Large intestine (tissue), 3 donors: ENCODE measurements around the gene BRINP2. TPM values are rescaled to one million over a fixed set of nuclear protein-coding genes. Genes with fewer than 3 reads are reported as not detected.

Experiments
- DNase-seq, 2 donors: peaks; one replicate each; pipeline versions ENCODE4 v3.0.0 to v3.0.0-alpha.2; 2013
- H3K27ac ChIP-seq: one replicate; pipeline ENCODE4 v1.5.1; 2013; ENCODE audit warnings: low read length
- H3K27me3 ChIP-seq: 2 replicates; pipeline ENCODE4 v1.6.1; 2013; ENCODE audit warnings: low read length; ENCODE audit not compliant: control insufficient read depth, insufficient read depth
- H3K36me3 ChIP-seq: 2 replicates; pipeline ENCODE4 v1.6.1; 2013; ENCODE audit warnings: low read length; ENCODE audit not compliant: control insufficient read depth, insufficient read depth
- H3K4me1 ChIP-seq: one replicate; pipeline ENCODE4 v1.6.1; 2013; ENCODE audit warnings: low read length; ENCODE audit not compliant: control insufficient read depth, insufficient read depth
- H3K4me3 ChIP-seq: one replicate; pipeline ENCODE4 v1.5.1; 2013; ENCODE audit warnings: low read length
- H3K9me3 ChIP-seq: one replicate; pipeline ENCODE4 v1.6.1; 2013; ENCODE audit warnings: mild to moderate bottlenecking, low read depth, low read length, moderate library complexity; ENCODE audit not compliant: control insufficient read depth
- WGBS: methylation state at CpG from one replicate; pipeline ENCODE4 v1.1.5; 2013; ENCODE audit warnings: low lambda C conversion rate; ENCODE audit not compliant: insufficient coverage; 5-methylcytosine and 5-hydroxymethylcytosine counted together
- polyA plus RNA-seq: library from polyadenylated mRNA; unstranded; fragments of 120-200 nt; gene quantifications from one replicate; pipeline ENCODE4 v1.2.1, GENCODE V29; 2013

BRINP2 gene
- polyA plus RNA-seq, 1 donor: 0.12 TPM

DNA sequence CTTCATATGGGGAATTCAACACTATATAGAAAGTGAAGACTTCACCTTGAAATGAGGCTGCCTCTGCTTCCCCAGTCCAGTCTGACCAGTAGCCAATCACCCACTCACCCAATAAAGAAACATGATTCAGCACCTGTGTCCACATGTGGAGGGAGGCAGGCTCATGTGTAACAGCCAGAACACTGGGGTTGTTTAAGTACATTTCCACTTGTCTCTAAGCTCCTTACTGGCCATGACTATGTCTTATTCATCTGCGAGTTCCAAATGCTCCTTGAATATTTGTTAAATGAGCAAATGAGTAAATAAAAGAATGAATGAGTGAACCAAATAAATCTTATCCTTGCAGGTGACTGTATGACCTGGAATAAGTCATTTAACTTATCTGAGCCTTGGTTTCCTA lies 100.1 kb downstream of the BRINP2 start:
- no CpG with 5 or more reads among the region's 1 CpG for WGBS
- DNase-seq: no peak
- Histone ChIP-seq H3K9me3 (no peaks in the 10 kb centered on the region), H3K4me1 (no peaks in the 10 kb centered on the region), H3K27me3 (peaks cover 8% of the 10 kb centered on the region), H3K4me3 (no peak overlapping the region), H3K36me3 (no peaks in the 10 kb centered on the region), H3K27ac (no peak overlapping the region)

DNA sequence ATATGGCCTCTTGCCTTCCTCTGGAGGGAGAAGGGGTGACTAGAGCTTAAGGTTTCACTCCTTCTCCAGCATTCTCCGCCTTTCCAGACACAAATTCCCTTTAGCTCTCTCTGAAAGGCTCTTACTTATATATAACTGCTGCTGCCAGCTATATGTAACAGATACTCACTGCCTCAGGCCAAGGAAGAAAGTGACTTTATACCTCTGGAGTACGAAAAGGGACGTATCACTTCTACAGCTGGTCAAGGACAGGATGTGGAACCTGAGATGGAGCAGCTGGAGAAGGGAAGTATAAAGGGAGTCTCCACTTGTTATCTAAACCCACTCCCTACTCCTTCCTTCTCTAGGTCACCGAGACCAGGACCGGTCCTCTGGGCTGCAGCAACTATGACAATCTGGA lies 102.4 kb downstream of the BRINP2 start:
- no peak for DNase-seq
- H3K27ac ChIP-seq: no peak overlapping the region
- no peaks in the 10 kb centered on the region for H3K9me3 ChIP-seq
- H3K4me3 ChIP-seq: no peak overlapping the region
- no CpG with 5 or more reads among the region's 5 CpGs for WGBS
- H3K36me3 ChIP-seq: no peaks in the 10 kb centered on the region
- no peaks in the 10 kb centered on the region for H3K4me1 ChIP-seq
- H3K27me3 ChIP-seq: peaks cover 8% of the 10 kb centered on the region

DNA sequence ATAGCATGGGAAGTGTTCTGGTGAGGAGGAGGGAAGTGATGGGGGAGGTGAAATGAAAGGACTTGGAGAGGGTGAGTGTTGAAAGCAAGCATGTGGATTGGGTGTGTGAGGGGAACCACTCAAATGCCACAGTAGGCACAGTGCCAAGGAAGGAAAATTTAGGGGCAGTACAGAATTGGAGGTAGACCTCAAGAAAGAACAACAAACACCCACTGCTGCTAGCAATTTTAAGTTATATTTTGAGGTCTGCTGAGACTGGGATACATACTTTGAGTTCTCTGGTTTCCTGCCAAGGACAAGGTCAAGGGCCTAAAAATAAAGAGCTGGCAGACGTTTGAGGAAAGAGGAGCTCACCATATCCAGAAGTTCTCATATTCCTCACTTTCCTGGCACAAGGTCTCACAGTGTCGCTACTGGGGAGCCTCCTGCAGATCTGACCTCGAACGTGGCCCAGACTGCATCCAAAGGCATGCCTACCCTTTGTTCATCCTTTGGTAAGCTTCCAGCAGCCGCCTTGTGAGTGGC lies 104.0 kb downstream of the BRINP2 start:
- no CpG with 5 or more reads among the region's 5 CpGs for WGBS
- Histone ChIP-seq H3K9me3 (no peaks in the 10 kb centered on the region), H3K4me1 (no peaks in the 10 kb centered on the region), H3K4me3 (no peak overlapping the region), H3K27me3 (peaks cover 3% of the 10 kb centered on the region), H3K27ac (no peak overlapping the region), H3K36me3 (no peaks in the 10 kb centered on the region)
- peak in 1 of 2 donors; percentile 3 for DNase-seq

DNA sequence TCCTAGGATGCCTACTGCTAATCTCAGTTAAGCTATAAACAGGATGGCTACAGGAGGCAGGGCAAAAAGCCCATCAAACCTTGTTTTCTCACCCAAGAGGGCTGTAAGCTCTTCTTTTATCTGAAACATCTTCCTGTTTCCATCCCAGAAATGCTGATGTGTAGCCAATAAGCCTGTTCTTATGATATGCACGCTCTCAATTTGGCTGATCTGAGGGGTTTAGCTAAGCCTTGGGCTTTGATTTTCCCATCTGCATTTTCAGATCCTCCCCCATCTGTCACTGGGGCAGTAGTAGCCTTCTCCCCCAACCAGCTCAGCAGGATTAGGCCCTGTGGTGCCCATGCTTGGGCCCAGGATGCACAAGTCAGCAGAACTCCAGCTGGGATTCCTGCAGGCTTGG lies 105.0 kb downstream of the BRINP2 start:
- DNase-seq: no peak
- Histone ChIP-seq H3K27ac (no peak overlapping the region), H3K27me3 (peaks cover 6% of the 10 kb centered on the region), H3K4me3 (no peak overlapping the region), H3K4me1 (no peaks in the 10 kb centered on the region), H3K9me3 (no peaks in the 10 kb centered on the region), H3K36me3 (no peaks in the 10 kb centered on the region)
- no CpG with 5 or more reads among the region's 1 CpG for WGBS

DNA sequence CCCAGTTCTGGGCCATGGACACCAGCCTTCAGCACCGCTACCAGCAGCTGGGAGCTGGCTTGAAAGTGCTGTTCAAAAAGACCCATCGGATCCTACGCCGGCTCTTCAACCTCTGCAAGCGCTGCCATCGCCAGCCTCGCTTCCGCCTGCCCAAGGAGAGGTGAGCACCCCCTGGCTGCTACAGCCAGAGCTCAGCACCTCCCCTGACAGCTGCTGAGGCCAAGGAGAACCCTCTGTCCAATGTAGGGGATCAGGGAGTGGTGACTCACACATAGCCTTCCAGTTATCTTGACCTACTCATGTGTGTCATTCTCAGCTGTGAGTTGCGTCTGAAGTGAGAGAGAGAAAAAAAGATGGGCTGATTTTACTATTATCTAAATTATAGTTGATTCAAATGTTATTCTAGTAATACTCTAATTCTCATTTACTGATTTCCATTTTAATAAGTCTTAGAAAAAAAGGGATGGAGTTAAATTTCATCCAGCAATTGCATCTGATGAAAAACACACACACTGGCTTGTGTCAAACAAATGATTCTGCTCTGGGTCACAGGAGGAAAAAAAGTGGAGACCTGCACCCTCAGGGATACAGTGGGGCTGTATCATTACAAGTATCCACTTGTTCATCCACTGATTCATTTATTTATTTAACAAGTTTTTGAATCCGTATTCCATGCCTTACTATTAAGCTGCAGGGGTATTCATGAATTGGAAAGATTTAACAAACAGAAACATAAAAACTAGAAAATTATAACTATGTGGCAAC lies 108.0 kb downstream of the BRINP2 start:
- no peak overlapping the region for H3K27ac ChIP-seq
- H3K36me3 ChIP-seq: no peaks in the 10 kb centered on the region
- no peak overlapping the region for H3K4me3 ChIP-seq
- DNase-seq: no peak
- H3K4me1 ChIP-seq: no peaks in the 10 kb centered on the region
- no peaks in the 10 kb centered on the region for H3K9me3 ChIP-seq
- 70% methylated on average over 2 of the region's 10 CpGs for WGBS
- H3K27me3 ChIP-seq: peaks cover 6% of the 10 kb centered on the region

DNA sequence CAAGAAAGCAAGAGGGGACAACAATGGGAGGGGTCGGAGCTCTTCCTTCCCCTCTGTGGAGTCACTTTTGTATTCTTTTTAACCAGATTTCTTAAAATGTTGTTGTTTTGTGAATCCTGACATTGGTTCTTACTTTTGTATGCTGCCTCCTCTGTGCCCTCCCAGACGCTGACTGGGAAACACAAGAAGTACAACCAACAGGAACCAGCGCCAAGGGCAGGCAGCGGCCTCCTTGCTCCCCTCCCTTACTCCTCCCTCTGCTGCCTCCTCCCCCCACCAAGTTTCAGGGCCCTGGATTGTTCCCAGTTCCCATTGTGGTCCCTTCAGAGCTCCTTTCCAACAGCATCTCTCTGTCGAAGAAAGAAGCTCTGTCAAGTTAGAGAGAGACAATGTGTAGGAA lies 111.1 kb downstream of the BRINP2 start:
- H3K4me1 ChIP-seq: no peaks in the 10 kb centered on the region
- no peak for DNase-seq
- H3K4me3 ChIP-seq: no peak overlapping the region
- H3K27ac ChIP-seq: no peak overlapping the region
- H3K27me3 ChIP-seq: peaks cover 6% of the 10 kb centered on the region
- WGBS: 100% methylated on average over 1 of the region's 5 CpGs
- no peaks in the 10 kb centered on the region for H3K36me3 ChIP-seq
- no peaks in the 10 kb centered on the region for H3K9me3 ChIP-seq

DNA sequence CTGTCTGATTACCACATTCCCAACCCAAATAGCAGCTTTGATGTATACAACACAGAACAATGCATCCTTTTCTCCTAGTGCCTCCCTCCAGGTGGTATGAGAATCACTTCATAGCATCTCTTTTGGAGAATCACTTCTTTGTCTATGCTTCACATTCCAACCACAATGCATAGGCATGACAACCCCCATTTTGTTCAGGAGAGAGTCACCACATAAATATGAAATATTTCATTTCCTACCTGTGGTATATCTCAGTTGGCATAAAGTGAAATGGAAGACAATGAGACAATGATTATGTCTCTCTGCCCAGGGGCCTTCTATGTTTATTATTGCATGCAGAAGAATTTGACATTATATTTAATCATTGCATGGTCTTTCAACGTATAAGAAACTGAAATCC lies 112.2 kb downstream of the BRINP2 start:
- H3K4me1 ChIP-seq: no peaks in the 10 kb centered on the region
- no peak overlapping the region for H3K4me3 ChIP-seq
- H3K9me3 ChIP-seq: no peaks in the 10 kb centered on the region
- WGBS: no CpG with 5 or more reads among the region's 1 CpG
- no peaks in the 10 kb centered on the region for H3K36me3 ChIP-seq
- no peak overlapping the region for H3K27ac ChIP-seq
- peaks cover 6% of the 10 kb centered on the region for H3K27me3 ChIP-seq
- DNase-seq: no peak

DNA sequence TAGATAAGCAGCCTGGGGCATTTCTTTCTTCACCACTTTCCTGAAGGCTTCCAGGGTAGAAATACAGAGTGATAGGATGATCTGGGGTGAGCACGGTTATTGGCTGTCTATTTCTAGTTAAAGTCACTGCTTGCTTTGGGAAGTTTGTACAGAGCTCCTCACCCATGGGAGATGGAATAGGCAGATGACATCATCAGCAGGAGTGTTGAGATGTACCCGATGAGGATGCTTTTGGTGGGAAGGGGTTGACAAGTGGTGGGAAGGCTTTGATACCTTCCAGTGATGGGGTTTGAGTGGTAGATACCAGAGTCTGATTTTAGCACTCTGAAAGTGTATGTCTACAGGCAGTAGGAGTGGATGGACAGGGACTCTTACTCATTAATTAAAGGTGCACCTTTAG lies 112.6 kb downstream of the BRINP2 start:
- no peak overlapping the region for H3K4me3 ChIP-seq
- DNase-seq: no peak
- H3K4me1 ChIP-seq: no peaks in the 10 kb centered on the region
- H3K9me3 ChIP-seq: no peaks in the 10 kb centered on the region
- H3K27ac ChIP-seq: no peak overlapping the region
- H3K27me3 ChIP-seq: peaks cover 6% of the 10 kb centered on the region
- WGBS: no CpG with 5 or more reads among the region's 2 CpGs
- H3K36me3 ChIP-seq: no peaks in the 10 kb centered on the region

DNA sequence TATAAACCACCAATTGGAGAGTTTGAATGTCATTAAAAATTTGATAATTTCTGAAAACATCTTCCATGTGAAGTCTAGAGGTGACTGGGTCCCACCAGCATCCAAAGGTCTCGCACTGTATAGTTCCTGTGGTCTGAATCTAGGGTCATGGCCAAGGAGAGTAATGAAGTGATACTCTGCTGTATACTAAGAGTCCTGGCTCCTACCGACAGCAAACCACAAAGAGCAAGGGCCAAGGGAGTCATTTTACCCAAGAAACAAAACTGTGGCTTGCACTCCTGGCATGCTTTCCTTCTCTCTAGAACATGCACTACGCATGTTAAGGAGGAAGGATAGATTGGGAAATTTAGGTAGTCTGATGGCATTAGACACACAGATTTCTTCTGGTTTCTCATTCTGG lies 115.6 kb downstream of the BRINP2 start:
- Histone ChIP-seq H3K4me3 (no peak overlapping the region), H3K27ac (no peak overlapping the region), H3K9me3 (no peaks in the 10 kb centered on the region), H3K4me1 (no peaks in the 10 kb centered on the region), H3K36me3 (no peaks in the 10 kb centered on the region), H3K27me3 (no peaks in the 10 kb centered on the region)
- WGBS: no CpG with 5 or more reads among the region's 3 CpGs
- DNase-seq: no peak

DNA sequence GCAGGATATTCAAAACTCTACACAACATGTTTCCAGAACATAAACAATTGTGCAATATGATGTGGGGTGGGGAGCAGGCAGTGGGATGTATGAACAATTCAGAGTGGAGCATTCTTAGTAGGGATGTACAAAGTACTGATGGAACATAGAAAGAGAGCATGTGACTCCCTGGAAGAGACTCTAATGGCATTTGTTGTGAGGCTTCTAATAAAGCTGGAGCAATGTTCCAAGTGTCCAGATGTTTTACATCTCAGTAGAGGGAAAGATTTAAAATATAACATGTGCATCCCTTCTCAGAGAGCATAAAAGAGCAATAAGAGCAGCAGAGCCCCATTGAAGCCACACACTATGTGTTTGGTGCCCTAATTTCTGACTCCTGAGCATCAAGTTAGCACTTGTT lies 116.5 kb downstream of the BRINP2 start:
- peak in 1 of 2 donors; percentile 6 for DNase-seq
- no peaks in the 10 kb centered on the region for H3K4me1 ChIP-seq
- no peak overlapping the region for H3K4me3 ChIP-seq
- H3K27ac ChIP-seq: no peak overlapping the region
- H3K36me3 ChIP-seq: no peaks in the 10 kb centered on the region
- no peaks in the 10 kb centered on the region for H3K9me3 ChIP-seq
- H3K27me3 ChIP-seq: no peaks in the 10 kb centered on the region

DNA sequence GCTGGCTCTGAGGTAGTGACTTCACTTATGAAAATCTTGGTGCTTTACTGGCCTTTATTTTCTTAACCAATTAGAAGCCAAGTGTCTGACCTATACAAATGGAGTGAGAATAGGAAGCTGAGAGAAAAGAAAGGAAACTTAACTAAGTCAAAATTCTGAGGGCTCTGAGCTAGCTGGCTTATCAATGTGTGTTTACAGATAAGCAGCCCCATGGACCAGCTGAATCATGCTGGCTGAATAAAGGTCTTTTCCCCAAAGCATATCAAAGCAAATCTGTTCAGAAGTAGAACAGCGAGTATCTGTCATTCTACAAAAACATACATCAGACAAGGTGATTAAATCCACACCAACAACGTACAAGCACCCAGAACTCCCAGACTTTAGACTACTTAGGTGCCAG lies 117.2 kb downstream of the BRINP2 start:
- no CpG with 5 or more reads among the region's 2 CpGs for WGBS
- H3K9me3 ChIP-seq: no peaks in the 10 kb centered on the region
- H3K27ac ChIP-seq: no peak overlapping the region
- H3K27me3 ChIP-seq: no peaks in the 10 kb centered on the region
- H3K4me3 ChIP-seq: no peak overlapping the region
- no peaks in the 10 kb centered on the region for H3K4me1 ChIP-seq
- no peak for DNase-seq
- no peaks in the 10 kb centered on the region for H3K36me3 ChIP-seq
